CD4-positive, alpha-beta T cell treated with Interleukin-21 for 1 hour (primary cell): ENCODE data around the gene DNAJC12.

Experiments used
- DNase-seq: peaks from one replicate; pipeline ENCODE4 v3.0.0-alpha.2; 2020

DNAJC12 gene

DNA sequence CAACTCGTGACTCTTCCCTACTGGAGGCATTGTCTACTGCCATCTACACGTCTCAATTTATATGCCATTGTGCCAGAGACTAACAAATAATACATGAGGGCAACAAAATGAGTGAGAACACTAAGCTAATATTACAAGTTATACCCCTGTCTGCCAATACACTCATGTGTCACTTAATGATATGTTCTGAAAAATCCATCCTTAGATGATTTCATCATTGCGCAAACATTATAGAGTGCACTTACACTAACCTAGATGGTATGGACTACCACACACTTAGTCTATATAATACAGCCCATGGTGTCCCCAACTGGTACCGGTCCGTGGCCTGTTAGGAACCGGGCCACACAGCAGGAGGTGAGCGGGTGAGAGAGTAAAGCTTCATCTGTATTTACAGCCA lies 77.7 kb downstream of the DNAJC12 start:
- no peak for DNase-seq
